HFF-Myc (cell line): Measurements from ENCODE around the gene TPBGL.

ENCODE experiments used
- DNase-seq: peaks from one replicate; pipeline ENCODE4 v3.0.0-alpha.2; 2011; ENCODE audit warnings: low read depth; ENCODE audit errors: extremely low read depth
- H3K4me3 ChIP-seq: replicated peaks from 2 replicates; pipeline ENCODE4 v1.5.1; 2011; ENCODE audit warnings: low read depth, mild to moderate bottlenecking, control low read depth, low read length
- CTCF ChIP-seq: IDR thresholded peaks from 2 replicates; pipeline ENCODE4 v1.5.1; 2012; ENCODE audit warnings: mild to moderate bottlenecking, low read depth, low read length, control low read depth; ENCODE audit errors: missing control alignments

TPBGL gene

GRCh38 chr11:75229466-75229865 lies 11.1 kb upstream of the TPBGL start:
- no peak overlapping the region for H3K4me3 ChIP-seq
- TF ChIP-seq CTCF: no peak
- DNase-seq: no peak

DNA sequence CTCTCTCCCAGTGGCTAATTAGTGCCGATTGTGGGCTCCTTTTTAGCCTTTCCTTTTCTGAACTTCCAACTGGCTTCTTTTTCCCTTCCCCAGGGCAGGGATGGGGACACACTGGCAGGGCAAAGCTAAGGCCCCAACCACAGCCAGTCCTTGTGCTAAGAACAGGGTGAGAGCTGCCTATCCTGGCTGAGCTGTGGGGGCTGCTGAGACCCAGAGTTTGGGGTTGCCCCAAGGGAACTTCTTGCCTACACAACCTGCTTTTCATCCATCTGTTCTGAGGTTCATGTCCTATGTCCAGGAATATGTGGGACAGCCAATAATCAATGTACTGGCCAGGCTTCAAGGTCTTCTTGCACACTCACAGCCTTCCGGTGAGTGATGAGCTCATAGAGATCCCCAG lies 10.0 kb upstream of the TPBGL start:
- H3K4me3 ChIP-seq: no peak overlapping the region
- no peak for TF ChIP-seq CTCF
- DNase-seq: no peak

DNA sequence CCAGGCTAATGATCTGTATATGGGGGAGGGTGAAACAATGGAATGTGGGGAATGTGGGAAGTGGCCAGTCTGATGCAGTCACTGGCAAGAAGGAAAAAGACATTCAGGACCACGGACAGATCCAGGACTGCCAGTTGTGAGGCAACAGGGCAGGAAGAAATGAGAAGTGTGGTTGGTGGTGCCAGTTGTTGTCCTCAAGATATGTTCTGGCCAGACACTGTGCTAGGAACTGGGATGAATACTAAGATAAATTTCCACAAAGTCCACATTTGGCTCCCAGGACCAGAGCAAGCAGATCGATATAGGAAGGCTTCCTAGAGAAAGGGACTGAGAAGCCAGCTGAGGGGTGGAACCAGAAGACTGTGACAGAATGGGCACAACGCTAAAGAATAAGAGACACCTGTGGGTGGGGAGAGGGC lies 6.8 kb upstream of the TPBGL start:
- TF ChIP-seq CTCF: no peak
- DNase-seq: peak; percentile 56
- no peak overlapping the region for H3K4me3 ChIP-seq

- no peak overlapping the region for H3K4me3 ChIP-seq
- TF ChIP-seq CTCF: no peak
- DNase-seq: no peak
These were observed 4.5 kb upstream of the TPBGL start for GRCh38 chr11:75236062-75236461.

DNA sequence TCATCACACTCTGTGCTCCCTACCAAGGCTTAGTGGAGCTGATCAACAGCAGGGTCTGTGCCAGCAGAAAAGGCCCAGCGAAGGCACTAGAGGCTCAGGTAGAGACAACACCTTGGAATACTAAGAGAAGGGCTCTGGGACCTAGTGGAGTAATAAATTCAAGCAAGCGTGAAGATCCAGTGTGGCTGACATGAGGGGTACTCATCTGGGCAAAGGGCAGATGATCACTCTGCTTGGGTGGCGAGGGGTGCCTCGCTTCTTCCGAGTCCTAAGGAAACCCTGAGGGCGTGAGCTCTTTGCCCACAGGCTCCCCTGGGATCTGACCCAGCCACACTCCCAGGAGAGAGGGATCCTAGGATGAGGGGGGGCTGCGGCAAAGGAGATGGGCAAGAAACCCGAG lies 3.5 kb upstream of the TPBGL start:
- H3K4me3 ChIP-seq: no peak overlapping the region
- no peak for TF ChIP-seq CTCF

GRCh38 chr11:75238595-75239440 lies 1.8 kb upstream of the TPBGL start:
- no peak for TF ChIP-seq CTCF
- DNase-seq: no peak

More for the DNA sequence above, 3.5 kb upstream of the TPBGL start:
- DNase-seq: no peak

More at GRCh38 chr11:75238595-75239440, 1.8 kb upstream of the TPBGL start:
- H3K4me3 ChIP-seq: no peak overlapping the region
